GM19193 (cell line): Measurements from ENCODE around the gene EHD3.

Source experiments
- POLR2A ChIP-seq: IDR thresholded peaks from 4 replicates; pipeline ENCODE4 v1.6.1; 2011; ENCODE audit not compliant: insufficient read depth, insufficient read length; ENCODE audit errors: extremely low read depth

EHD3 gene

DNA sequence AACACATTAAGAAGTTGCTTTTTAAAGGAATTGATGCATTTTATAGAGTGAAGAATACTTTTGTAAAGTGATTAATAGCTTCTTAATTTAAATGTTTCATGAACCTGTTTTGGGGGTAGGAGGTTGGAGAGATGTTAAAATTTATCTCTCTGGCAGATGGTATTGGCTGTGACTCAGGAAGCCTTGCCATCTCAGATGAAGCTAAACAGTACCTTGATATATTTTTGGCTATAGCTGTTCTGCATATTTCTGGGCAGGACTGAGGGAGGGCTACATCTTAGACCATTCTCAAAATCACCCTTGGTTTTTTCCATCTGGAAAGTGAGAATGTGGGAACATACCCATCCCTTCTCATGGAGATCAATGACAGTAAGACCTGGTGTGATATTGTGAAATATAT, 30.0 kb upstream of the EHD3 start:
- TF ChIP-seq POLR2A, result no peak

DNA sequence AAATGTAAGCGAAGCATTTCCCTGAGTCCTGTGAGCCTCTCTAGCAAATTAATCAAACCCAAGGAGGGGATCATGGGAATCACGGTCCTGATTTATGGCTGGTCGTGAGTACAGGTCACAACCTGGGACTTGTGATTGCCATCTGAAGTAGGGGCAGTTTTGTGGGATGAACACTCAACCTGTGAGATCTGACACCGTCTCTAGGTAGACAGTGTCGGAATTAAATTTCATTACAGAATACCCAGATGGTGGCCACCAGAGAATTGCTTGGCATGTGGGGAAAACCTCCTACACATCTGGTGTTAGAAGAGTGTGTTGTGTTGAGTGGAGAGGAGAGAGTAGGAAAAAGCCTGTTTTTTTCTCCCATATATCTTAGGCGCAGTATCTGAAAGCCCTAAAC, 29.2 kb upstream of the EHD3 start:
- no peak for TF ChIP-seq POLR2A

DNA sequence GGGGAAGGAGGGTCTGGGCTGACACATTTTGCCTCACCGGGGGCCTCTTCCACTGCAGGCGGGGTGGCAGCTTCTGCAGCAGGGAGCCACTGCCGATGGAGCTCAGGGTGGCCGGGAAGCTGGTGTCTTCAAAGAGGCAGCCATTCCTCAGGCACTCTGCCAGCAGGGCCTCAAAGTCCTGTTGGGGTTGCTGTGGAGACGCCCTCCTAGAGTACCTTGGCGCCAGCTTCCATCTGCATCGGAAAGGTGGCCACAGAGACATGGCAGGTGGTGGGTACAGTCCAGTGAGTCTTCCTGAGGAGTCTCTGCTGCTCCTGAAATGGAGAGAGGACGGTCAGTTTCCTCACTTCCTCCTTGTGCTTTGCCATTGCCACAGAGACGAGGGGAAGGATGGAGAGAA, 28.8 kb upstream of the EHD3 start:
- TF ChIP-seq POLR2A, result no peak

DNA sequence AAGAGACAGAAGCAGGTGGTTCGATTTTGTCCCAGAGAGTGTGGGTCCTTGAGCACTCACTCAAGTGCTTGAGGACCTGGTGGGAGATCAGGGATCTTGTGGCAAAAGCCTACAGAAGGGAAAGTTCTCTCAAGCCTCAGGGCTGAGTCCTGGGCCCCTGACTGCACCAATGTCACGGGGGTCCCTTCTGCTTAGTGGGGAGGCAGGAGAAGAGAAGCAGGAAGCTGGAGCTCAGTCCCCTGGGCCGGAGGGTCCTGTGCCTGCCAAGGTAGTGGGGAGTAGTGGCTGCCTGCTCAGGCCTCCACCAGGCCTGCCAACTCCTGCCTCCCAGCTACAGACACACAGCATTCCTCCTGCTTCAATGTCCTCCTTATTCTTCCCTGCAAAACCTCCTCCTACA, 28.3 kb upstream of the EHD3 start:
- TF ChIP-seq POLR2A, result no peak

DNA sequence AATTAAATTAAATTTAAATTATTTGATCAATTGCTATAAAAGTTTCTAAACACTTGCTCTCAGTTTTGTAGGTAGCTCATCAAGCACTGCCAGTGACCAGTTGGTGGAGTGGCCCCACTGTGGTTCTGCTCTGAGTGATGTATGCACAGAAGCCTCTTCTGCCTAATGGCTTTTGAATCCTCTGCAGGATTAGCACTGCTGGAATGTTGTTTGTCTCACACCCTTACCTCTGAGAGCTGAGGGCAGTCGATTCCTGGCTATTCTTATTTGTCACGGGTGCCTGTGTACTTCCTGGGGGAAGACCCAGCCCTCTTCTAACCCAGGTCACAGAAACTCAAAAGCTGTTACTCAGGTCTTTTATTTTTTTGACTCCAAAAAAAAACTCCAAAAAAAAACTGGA, 26.2 kb upstream of the EHD3 start:
- no peak for TF ChIP-seq POLR2A

DNA sequence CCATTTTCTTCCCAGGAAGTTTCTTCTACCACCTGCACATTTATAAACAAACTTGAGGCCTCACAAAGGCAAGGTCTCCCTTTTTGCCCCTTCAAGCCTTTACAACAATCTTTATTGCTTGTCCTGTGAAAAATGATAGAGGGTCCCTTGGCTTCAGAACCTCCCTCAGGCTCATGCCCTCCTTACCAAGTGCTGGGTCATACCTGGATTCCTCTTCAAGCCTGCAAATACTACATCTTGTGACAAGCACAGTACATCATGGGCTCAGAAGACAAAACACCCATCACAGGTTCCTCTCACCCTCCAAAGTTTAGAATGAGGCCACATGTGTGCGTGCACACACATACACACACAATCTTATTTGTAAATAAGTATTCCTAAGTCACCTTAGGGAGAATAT, 25.7 kb upstream of the EHD3 start:
- no peak for TF ChIP-seq POLR2A

DNA sequence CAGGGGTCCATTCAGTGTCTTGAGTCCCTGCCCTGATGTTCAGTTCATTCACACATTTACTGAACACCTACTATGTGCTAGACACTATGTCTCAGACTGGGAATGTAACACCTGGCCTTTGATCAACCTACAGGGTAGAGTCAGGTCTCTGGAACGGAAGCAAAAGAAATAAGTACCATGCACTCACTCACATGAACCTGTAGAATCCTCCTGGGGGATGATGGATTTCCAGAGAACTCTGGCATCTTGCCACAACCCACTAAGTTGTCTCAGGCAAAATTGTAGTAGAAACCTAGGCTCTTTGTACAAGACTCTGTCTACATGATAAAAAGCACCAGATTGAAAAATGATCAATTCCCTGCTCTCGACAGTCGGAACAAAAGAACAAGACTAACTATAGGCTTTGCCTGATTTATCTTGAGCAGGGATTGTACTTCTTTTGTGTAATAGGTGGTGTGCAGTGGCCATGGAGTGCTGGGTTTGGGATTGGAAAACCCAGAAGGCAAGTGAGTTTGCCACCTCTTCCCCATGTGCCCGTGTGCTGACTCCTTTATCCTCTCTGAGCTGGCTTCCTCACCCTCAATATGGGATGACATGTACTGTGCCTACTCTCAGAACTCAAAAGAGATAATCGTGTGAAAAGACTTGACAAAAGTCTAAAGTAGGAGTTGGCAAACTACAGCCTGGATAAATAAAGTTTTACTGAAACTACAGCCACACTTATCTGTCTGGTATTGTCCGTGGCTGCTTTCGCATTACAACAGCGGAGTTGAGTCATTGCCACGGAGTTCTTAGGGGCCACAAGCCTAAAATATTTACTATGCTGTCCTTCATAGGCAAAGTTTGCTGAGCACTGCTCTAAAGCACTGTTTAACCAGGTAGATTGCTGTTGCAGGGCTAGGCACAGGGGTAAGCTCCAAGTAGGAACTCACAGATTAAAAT, 21.0 kb upstream of the EHD3 start:
- TF ChIP-seq POLR2A, result no peak

DNA sequence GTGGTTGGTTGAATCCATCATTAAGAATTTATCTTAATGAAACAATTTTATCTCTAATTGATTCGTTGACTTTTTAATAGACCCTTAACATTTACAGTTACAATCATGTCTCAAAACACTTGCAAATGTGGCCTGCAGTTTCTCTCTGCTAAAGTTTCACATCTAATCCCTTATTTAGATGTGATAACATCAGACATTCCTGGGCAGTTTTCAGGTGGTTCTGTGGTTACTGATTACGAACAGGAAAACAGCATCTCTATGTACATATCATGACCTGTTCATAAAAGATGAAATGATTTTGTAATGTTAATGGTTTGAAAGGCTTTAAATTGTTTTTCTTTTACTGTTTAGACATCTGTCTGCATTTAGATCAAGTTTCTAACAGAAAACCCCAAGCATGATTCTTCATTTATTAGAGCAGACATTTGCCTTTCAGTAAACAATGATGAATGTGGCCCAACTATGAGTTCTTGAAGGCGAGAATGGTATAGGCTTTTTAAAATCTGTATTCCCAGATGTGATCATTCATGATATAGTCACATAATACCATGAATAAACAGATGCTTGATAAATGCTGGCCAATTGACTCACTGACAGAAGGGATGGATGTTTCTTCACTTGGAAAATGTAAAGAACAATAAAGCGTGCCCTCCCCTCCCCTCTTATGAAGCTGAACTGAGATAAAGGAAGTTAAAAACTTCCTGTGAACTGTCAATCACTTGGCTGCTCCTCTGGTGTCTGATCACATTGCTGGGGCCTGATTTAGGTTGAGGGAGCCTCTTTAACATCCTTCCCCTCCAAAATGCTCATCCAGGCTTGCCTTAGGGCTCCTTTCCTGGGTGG, 20.1 kb upstream of the EHD3 start:
- TF ChIP-seq POLR2A, result no peak

DNA sequence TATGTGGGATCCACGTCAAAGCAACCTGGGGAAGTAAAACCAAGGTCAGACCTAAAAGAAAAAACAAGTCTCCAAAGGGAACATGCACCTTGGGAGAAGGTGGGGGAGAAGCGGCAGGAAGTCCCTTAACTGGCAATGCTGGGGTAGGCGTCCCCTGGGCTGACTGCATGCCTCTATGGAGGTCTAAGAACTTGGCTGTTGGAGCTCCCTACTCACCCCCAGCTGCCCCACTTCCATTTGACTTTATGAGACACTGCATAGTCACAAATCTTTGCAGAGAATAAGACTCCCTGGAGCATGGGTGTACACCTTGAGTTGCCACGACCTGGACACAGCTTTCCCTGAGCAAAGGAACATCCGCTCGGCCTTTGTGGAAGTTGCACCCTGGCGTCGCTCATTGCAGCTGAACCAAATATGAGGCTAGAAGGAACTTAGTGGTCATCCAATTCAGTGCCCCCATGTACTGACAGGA, 19.5 kb upstream of the EHD3 start:
- no peak for TF ChIP-seq POLR2A

DNA sequence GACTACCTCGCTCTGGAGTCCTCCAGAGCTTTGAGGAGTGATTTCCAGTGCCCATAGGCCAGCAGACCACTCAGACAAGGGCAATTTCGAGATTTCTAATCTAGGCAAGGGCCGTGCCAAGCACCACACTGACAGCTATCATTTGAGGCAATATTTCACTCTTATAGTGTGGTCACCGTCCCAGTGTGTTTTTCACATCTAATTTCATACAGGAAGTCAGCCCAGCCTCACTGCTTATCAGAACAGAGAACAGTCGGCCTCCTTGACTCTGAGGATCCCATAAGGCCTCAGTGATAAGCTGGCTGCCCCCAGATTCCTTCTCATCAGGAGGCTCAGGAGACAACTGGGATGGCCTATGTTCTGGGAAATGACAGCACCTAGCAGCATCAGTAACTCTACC, 17.2 kb upstream of the EHD3 start:
- TF ChIP-seq POLR2A, result no peak

DNA sequence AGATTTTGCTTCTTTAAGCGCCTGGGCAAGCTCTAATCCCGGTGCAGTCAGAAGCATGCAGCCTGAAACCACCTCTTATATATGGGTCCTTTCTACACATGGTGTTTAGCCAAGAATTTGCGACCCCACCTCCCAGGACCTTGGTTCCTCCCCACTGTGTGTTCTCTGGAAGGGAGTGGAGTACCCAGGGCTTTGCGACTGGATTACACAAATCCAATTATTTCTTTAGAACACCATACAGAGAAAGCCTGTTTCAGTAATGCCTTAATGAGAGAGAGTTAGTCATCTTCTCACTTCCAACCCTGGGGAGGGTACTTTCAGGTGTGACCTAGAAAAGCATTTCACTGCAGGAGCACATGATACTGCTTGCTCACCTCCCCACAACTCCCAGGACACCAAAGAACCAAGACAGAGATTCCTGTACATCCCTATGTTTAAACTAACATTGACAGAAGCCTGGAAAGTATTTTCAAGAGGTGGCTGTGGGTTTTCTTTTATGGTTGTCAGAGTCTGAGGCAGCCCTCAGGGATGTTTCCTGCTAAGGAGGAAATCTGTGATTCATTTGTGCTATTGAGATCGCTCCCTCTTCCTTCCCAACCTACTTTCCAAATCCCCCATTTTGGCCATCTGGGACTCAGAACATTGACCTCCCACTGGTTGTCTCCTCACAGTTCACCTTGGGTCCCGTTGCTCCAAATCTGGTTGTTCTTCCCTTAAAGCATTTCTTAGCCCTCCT, 16.3 kb upstream of the EHD3 start, which contains the start of gene CAPN14:
Gene CAPN14 (minus strand): TSS at position 51 of the 736 bp plus-strand sequence. CDS start 12,068 bp downstream, outside the sequence.
- no peak for TF ChIP-seq POLR2A

DNA sequence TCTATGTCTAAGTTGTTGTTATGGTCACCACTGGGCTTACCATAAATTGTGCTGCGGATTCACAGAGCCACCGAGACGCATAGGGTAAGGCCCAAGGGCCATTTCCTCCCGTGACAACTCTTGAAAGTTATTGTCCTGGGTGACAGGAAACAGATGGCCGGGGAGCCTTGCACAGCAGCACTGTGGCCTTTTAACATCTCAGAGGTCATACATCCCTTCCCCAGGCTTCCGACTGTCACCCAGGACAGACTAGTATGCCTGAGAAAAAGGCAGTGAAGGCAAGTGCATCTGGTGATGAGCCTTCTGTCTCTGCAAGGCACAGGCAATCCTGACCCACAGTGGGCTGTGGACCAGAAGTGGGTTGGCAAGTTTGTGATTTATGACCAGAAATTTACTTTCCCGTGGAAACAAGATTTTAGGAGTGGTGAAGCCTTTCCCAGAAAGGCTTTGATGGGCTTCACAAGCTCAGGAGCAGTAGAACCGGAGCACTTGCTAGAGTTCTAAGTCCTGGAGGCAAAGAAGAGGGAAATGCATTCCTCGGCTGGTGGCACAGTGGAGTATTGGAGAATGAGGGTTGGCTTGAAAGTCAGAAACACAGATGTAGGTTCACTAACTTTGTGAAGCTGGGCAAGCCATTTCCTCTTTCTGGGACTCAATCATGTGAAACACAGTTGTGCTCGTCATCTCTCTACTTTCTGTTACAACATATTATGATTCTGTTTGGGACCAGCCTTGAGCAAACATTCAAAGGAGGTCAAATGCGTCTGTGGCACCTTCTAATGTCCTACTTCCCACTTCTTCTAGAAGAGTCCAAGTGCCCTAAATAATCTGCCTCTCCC, 14.6 kb upstream of the EHD3 start:
- TF ChIP-seq POLR2A, result no peak

DNA sequence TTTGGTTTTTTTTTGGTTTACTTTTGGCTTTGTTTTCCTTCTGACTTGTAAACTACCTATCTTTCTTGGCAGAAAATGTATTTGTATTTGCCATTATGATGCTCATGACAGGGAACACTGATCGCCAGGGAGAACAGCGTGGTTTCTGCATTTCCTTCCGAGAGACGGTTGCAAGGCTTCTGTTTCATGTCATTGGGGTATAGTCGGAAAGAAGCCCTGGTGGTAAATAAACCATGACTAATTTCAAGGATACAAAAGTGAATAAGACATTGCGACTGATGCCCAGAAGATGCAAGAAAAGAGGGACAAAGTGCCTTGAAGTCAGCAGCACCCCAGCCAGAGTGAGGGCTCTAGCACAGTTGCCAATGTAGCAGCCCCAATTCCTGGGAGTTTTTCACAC, 12.4 kb upstream of the EHD3 start:
- no peak for TF ChIP-seq POLR2A

DNA sequence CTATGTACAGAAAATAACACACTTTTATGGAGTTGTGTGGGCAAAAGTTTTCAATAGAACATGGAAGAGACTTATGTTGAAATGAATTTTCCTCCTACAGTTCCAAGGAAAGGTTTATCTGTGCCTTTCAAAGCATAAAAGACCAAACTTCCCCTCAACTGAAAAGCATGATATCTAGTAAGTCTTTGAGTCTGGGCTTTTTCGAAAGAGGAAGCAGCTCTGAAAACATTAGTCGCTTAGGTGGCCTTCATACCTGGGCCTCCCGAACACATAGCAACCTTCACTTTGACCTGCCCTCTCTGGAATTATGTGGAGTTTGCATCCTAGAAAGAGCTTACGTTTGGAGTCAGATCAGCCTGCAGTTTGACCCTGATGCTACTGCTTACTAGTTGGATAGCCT, 11.9 kb upstream of the EHD3 start:
- TF ChIP-seq POLR2A, result no peak

DNA sequence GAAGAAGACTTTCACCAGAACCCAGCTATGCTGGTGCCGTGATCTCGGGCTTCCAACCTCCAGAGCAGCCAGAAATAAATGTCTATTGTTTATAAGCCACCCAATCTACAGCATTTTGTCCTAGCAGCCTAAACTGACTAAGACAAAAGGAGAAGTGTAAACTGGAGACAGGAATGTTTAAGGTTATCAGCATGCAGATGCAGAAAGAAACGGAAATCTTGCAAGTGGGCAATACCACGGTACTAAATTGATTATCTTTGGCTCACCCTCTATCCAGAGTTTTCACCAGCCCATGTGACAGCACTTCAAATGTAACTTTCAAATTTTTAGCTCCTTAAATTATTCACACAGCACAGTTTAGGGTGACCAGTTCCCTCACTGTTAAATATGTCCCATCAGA, 10.9 kb upstream of the EHD3 start:
- no peak for TF ChIP-seq POLR2A

DNA sequence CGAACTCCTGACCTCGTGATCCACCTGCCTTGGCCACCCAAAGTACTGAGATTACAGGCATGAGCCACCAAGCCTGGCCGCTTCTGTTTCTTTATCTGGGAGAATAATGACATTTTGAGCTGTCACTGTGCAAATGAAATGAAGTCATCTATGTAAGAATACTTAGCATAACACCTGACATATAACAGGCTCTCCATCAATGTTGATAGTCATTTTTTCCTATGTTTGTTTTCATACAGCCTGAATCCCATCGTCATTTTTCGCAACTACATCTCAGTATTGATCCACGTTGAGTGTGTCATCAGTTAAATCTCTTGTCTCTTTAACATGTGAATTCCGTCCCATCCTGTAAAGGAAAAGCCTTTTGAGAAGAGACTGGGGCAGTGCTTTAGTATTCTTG, 10.2 kb upstream of the EHD3 start:
- no peak for TF ChIP-seq POLR2A
